Activated naive CD8-positive, alpha-beta T cell treated with anti-CD3 and anti-CD28 coated beads, Interleukin-2, amount 50 U/mL, for 16 hours (primary cell): Measurements from ENCODE around the gene SRSF4.

ENCODE experiments used
- DNase-seq: peaks from one replicate; pipeline ENCODE4 v3.0.0-alpha.2; 2020; ENCODE audit warnings: low read depth, low spot score

Gene SRSF4

DNA sequence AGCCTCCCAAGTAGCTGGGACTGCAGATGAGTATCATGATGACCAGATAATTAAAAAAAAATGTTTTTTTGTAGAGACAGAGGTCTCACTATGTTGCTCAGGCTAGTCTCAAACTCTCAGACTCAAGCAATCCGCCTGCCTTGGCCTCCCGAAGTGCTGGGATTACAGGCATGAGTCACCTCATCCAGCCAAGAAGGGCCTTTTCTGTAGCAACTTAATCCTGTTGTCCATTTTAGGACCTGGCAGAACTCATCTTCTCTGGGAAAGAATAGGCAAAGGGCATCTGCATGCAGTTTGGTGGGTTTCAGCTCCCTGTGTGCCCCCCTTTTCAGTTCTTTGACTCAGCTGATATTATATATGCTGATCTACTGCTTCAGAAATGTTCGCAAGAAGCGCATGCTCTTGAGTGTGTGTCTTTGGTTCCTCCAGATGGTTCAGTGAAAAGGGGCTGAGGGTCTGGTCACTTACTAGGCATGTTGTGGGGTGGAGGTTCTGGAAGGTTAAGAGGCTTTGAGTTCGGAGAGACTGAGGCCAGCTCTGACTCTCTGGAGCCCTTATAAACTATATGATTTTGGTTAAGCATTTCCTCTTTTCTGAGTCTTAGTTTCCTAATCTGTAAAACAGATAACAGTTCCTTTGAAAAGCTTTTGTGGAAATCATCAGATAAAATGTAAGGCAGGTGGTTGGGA lies 19.4 kb upstream of the SRSF4 start:
- DNase-seq, result no peak

DNA sequence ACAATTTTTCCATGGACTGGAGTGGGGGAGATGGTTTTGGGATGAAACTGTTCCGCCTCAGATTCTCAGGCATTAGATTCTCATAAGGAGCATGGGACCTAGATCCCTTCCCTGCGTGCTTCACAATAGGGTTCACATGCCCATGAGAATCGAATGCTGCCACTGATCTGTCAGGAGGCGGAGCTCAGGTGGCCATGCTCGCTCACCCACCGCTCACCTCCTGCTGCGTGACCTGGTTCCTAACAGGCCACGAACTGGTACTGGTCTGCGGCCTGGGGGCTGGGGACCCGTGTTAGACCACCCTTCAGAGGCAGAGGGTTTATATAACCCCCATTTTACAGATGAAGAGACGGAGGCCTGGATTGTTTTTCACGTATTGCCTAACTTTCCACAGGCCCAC lies 16.3 kb upstream of the SRSF4 start:
- DNase-seq, result no peak

DNA sequence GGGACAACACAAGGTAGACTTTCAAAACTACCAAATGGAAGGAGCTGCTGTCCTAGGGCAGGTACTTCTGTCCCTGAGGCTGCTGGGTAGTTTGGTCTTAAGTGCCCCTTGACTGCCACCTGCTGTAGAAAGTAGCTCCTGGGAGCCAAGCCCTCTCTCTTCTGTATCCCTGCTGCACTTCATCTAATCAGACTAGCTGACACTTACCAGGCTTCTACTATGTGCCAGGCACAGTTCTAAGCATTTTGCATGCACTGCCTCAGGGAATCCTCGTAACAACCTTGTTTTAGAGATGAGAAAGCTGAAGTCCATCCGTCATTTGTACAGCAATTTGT lies 15.9 kb upstream of the SRSF4 start:
- DNase-seq, result no peak

DNA sequence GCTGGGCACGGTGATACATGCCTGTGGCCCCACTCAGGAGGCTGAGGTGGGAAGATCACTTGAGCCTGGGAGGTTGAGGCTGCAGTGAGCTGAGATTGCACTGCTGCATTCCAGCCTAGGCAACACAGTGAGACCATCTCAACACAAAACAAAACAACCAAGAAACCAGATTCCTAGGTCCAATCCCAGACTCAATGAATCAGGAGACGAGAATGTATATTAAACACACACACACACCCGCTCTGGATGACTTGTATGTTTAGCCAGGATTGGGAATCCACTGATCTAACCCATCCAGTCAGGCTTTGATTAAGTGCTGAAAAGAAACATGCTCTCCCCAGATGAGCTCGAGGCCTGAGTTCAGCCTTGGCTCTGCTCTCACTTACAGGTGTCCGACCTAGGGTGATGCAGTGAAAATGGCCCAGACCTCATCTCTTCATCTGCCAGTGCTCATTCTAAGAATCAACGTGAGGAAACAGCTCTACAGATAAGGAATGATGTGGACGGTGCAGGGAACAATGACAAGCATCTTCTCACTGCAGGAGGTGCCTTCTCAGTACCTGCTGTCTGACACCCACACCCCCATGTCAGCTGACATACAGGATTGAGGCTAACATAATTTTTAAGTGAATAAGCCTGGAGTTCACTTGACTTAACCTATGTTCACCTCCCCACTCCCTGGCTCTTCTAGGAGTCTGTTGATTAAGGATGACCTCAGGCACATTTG lies 15.3 kb upstream of the SRSF4 start:
- no peak for DNase-seq

DNA sequence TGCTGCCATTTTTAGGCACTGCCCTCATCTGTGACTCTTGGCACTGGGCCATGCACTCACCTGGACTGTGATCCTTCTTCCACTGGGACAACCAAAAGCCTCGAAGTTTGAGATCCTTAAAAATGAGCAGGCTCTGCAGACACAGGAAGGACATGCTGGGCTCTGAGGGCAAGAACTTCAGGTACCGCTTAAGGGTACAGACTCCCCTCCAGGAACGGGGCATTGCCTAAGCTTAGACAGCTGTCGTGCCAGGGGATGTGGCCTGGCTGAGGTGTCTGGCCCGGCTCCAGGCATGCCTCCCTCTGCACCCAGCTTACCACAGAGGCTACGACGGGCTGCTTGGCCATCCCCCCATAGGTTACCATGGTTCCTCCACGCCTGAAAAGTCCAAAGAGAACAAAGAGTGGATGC lies 14.2 kb upstream of the SRSF4 start:
- no peak for DNase-seq

DNA sequence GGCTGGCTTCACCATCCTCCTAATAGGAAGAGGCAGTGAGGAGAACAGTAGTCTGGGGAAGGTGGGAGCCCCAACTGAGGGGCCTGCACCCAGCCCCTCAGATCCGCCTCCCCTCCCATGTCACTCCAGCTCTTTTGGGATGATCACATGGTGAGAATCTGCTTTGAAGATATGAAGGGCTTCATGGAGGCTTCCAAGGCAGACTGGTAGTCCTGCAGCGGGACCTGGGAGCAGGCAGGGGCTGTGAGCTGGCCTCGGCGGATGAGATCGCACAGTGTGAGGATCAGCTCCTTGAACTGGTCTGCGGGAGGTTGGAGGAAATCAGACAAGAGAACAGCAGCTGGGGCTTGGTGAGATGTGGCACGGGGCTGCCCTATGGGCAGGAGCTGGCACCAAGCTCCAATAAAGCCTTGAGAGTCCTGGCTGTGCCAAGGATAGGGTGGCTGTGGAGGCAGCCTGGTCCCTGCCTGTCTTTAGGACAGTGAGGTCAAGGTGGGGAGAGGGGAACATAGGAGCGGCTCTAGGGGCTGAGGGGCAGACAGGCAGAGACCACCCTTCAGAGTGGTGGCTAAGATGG lies 12.3 kb upstream of the SRSF4 start:
- no peak for DNase-seq

DNA sequence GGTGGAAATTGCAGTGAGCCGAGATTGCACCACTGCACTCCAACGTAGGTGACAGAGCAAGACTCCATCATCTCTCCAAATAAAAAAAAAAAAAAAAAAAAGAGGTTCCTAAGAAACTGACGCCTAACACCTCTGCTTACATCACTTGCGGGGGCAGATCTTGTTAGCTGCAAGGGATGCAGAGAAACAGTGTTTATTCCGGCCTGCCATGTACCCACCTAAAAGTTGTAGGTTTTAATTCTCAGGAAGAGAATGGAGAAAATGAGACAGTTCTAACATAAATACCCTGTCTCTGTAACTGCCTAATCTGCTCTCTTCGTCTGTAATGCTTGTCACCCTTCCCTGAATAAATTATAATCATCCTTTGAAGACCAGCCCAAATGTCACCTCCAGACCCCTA lies 9.0 kb upstream of the SRSF4 start:
- DNase-seq, result no peak

DNA sequence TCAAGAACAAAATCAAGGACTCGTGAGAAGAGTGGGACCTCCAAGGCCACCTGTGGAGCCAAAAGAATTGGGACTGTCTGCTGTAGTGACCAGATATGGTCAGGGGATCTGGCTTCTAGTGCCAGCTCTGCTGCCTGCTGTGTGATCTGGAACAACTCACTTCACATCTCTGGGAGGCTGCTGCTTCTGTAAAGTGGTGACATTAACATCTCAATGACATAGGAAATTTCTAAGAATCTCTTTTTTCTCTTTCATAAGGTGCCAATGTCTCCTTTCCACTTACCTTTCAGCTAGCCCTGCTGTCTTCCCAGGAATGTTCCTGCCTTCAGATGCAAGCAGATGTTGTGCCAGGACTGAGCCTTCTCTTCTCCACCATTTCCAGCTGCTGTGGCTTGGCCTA lies 5.0 kb upstream of the SRSF4 start:
- DNase-seq, result no peak

DNA sequence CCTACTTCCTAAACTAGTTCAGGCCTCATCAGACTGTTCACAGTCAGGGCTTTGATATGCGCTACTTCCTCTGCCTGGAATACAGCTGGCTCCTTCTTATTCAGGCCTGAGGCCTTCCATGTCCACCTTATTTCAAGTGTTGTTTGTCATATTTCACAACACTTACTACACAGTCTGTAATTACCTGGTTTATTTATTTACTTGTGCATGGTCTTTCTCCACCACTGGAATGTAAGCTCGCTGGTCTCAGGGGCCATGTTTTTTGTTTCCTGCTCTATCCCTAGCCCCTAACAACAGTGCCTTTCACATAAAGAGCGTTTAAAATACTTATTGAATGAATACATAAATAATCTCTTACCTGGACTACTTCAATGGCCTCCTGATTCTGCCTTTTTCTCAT lies 4.6 kb upstream of the SRSF4 start:
- no peak for DNase-seq

DNA sequence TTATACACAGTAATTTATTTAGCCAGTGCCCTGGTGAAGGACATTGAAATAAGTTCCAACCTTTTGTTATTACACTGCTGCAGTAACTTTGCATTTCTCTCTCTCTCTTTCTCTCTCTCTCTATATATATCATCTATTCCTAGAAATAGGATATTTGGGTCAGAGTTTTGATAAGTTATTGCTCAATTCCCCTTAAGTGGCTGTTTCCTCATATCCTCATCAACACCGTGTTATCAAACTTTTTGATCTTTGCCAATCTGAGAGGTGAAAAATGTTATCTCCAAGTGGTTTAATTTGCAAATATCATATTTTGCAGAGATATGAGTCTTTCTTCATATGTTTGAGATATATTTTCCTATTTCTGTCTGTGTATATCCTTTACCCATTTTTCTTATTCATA lies 1.6 kb upstream of the SRSF4 start:
- no peak for DNase-seq

DNA sequence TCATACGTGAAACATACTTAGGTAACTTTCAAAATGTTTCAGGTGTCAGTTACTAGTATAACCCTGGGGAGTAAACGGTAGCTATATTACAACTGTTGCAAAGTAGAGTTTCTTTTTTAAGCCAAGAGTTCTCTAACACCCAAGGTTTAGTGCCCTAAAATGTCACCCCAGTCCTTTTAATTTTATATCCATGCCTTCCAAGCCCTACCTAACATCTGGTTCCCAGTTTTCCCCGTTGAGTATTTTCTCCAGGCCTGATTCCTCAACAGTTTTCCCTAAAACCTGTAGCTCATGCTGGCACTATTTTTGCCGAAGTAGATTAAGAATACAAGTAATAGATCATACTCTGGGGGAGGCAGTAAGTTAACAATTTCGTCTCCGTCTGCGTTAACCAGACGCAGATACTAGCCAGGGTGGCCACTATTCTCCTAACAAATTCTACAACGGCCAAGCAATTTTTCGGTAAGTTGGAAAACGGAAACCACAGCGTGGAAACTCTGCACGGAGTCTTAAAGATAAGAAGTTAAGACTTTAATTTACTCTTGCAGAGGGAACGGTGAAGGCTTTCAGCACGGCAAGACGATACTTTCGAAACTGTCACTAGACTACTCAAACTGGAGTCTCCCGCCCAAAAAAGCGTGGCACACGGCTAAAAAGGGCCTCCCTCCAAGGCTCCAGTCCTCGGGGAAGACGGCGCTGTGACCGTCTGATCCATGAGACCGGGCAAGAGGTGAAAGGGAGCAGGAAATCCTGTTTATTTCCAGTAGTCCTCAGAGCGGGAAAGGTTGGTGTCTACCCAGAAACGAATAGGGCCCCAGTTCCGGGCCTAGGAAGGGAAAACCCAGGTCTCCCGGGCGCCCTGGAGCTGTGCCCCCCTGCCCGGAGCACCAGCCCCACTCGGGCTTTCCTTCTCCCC lies 945 bp downstream of the SRSF4 start:
- DNase-seq, result no peak

DNA sequence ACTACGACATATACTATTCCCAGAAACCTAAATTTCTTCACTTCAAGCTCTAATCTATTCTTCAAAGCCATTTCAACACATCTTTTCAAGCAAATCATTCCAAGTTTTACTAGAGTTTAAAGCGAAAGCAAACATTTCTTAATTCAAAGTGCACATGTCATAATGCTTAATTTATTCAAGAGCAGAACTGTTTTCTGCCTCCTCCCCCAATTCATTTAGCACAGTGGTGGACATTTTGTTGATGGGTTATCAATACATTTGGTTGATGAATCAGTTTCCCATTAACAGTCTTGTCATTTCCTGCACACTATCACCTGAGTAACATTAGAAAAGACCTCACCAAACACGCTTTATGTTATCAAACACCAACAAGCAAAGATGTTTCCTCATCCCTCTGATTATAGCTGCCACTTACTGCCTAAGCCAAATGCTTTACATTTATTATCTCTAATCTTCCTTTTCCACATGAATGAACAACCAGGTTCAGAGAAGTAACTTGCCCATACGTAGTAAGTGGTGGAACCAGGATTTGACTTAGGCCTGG lies 2.0 kb downstream of the SRSF4 start:
- DNase-seq, result no peak

DNA sequence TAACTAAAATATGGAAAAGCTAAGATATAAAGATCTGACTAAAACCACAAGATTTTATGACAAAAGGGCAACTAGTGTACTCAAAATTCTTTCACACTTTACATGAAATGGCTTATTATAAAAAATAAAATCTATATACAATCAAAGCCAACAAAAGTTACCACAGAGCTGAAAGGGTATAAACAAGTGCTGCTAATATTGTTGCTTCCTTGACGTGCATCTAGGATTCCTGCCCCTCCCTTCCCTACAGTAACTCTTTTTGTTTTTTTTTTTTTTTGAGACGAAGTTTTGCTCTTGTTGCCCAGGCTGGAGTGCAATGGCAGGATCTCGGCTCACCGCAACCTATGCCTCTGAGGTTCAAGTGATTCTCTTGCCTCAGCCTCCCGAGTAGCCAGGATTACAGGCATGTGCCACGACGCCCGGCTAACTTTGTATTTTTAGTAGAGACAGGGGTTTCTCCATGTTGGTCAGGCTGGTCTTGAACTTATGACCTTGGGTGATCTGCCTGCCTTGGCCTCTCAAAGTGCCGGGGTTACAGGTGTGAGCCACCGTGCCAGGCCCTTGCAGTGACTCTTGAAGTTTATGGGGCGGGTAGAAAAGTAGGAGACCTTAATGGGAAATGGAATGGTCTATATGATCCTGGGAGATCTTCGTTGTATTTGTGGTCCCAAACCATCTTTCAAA lies 4.5 kb downstream of the SRSF4 start:
- DNase-seq, result no peak

DNA sequence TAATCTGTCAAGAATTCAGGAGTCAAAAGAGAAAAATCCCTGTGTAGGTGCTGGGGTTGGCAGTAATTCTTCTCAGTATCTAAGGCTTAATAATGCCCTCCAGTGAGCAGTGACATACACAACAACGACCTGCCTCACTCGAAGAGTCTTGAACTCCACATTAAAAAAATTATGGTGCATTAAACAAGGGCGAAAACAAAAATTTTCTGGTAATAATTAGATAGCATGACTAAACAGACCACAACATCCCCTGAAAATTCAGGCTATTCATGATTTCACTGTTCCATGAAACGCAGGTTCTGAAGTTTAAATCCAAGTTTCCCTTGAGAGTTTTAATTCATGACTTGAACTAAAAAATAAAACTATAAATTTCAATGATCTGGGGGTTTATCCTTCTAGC lies 5.1 kb downstream of the SRSF4 start:
- DNase-seq, result no peak

DNA sequence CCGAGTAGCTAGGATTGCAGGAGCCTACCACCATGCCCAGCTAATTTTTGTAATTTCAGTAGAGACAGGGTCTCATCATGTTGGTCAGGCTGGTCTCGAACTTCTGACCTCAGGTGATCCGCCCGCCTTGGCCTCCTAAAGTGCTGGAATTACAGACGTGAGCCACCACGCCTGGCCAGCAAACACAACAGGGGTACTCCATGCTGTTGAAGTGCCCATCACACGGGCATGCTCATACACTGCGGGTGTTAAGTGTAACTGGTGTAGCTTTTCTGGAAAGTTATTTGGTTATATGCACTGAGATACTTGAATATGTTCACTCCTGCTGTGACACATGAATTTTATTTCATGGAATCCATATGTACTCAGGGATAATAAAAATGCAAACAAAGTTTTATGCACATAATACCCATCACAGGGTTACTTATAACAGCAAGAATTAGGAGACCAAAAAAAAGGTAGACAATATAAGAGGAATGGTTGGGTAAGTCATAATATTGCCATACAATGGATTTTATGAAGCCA lies 9.2 kb downstream of the SRSF4 start:
- DNase-seq, result no peak

DNA sequence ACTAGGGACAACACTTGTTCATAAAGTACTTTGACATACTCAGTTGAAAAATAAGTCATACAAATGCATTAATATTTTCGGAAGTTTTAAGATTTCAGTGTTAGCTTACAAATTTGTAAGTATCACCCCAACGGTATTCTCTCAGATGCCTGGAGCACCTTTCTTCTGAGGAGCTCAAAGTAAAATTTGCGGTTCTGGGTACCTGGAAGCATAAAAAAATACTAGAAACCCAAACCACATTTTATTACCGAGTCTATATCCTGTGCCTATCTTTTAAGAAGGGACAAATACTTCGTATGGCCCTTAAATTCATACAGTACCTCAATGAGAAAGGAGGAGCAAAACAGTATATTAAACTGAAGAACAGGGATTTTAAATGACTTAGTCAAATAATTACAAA lies 10.2 kb downstream of the SRSF4 start:
- no peak for DNase-seq

DNA sequence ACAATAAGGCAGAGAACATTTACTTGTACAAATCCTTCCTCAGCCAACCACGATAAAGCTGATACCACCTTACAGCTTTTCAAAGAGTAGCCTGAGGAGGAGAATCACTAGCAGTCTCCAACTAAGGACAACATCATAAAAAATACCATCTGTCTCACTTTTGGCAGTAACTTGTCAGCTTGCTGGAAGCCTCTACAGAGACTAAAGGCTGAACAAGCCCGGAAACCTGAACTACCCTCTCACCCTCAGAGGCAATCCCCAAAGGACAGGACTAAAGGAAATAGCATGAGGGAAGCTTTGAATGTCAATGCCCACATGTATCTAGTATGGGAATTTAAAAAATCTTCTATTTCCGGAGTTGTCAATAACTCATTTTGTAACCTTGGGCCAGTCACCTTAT lies 10.6 kb downstream of the SRSF4 start:
- DNase-seq, result no peak

DNA sequence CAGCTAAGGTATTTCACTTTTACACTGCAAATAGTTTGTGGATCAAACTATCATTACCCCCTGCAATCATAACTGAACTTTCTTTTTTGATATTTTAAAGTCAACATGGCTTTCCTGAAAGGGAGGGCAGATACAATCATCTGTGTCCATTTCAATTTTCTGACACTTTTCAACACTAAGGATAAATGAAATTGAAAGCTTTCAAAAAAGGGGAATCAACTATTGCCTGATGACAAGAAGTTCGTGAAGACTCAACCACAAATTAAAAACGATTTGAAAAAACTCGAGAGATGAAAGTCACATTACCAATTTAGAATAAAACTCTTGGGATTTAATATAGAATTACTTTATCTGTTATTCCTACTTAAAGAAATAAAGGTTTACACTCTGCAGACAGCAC lies 11.7 kb downstream of the SRSF4 start:
- no peak for DNase-seq

DNA sequence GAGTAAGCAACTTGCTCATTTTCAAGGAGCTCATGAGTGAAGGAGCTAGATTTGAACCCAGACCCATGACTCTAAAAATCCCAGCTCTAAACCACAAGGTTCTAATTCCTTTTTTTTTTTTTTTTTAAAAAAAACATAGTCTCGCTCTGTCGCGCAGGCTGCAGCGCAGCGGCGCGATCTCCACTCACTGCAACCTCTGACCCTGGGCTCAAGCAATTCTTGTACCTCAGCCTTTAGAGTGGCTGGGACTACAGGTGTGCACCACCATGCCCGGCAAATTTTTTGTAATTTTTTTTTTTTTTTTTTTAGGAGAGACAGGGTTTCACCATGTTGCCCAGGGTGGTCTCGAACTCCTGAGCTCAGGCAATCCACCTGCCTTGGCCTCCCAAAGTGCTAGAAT lies 13.8 kb downstream of the SRSF4 start:
- DNase-seq, result no peak

DNA sequence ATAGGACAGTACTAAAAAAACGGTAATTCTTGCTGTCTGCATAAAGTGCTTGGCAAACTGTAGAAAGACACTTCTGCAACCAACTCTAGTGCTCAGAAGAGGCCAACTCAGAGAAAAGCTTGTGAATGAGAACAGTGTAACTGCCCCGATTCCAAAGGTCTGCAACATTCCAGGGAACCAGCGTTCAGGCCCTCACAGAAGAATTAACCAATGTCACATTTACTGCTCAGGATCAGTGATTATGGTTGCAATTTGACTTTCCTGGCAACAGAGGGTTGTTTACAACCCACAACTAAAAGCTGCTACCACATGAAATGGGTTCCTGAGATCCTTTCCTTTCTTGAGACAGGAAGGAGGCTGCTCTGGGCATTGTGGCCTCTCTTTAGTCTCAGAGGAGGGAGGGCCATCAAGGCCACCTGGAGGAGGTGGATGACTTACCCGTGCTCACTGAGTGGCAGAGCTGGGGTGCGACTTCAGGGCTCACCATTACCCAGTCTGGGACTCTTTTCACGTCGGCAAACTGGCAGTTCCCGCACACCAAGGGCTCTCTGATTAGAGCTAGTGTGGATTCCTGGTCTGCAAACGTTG lies 15.3 kb downstream of the SRSF4 start:
- no peak for DNase-seq

DNA sequence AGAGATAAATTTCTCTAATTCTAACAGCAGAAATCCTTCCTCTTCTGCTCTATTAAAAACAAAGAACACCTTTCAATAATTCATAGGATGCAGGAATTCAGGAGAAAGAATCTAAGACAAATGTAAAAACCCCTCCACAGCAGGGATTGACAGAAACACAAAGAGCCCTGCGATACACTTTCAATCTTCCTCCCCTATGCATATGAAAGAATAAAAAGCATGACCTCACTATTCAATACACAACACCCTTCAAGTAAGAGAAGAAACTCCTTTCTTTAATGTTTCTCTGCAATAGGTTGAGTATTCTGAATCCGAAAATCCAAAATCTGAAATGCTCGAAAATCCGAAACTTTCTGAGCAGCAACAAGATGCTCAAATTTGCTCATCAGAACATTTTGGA lies 17.1 kb downstream of the SRSF4 start:
- no peak for DNase-seq
